WI38 (cell line): Measurements from ENCODE around the gene STRIT1.
"Not testable (repeated sequence)": the region's sequence is repeated elsewhere in the genome, so short reads cannot be mapped to it uniquely, and the experiment has no call there.

ENCODE experiments used
- H3K4me3 ChIP-seq: 2 replicates; pipeline ENCODE4 v1.5.1; 2011; ENCODE audit warnings: low read depth, mild to moderate bottlenecking, control low read depth, low read length
- TF ChIP-seq, protein P1 (sequence below): IDR thresholded peaks from 2 replicates; pipeline ENCODE4 v1.5.1; 2012; ENCODE audit warnings: low read depth, mild to moderate bottlenecking, control low read depth, low read length

STRIT1 gene

DNA sequence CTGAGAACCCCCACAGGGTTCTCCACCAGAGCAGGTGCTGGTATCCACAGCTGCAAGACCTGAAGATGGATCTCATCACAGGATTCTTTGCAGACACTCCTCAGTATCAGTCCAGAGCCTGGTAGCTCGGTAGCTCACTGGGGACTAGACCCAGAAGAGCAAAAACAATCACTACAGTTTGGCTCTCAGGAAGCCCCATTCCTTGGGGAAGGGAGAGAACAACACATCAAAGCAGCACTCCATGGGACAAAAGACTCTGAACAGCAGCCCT is 22.2 kb downstream of the STRIT1 start:
- TF ChIP-seq, protein P1, sequence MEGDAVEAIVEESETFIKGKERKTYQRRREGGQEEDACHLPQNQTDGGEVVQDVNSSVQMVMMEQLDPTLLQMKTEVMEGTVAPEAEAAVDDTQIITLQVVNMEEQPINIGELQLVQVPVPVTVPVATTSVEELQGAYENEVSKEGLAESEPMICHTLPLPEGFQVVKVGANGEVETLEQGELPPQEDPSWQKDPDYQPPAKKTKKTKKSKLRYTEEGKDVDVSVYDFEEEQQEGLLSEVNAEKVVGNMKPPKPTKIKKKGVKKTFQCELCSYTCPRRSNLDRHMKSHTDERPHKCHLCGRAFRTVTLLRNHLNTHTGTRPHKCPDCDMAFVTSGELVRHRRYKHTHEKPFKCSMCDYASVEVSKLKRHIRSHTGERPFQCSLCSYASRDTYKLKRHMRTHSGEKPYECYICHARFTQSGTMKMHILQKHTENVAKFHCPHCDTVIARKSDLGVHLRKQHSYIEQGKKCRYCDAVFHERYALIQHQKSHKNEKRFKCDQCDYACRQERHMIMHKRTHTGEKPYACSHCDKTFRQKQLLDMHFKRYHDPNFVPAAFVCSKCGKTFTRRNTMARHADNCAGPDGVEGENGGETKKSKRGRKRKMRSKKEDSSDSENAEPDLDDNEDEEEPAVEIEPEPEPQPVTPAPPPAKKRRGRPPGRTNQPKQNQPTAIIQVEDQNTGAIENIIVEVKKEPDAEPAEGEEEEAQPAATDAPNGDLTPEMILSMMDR, result no peak
- no peak overlapping the region for H3K4me3 ChIP-seq

DNA sequence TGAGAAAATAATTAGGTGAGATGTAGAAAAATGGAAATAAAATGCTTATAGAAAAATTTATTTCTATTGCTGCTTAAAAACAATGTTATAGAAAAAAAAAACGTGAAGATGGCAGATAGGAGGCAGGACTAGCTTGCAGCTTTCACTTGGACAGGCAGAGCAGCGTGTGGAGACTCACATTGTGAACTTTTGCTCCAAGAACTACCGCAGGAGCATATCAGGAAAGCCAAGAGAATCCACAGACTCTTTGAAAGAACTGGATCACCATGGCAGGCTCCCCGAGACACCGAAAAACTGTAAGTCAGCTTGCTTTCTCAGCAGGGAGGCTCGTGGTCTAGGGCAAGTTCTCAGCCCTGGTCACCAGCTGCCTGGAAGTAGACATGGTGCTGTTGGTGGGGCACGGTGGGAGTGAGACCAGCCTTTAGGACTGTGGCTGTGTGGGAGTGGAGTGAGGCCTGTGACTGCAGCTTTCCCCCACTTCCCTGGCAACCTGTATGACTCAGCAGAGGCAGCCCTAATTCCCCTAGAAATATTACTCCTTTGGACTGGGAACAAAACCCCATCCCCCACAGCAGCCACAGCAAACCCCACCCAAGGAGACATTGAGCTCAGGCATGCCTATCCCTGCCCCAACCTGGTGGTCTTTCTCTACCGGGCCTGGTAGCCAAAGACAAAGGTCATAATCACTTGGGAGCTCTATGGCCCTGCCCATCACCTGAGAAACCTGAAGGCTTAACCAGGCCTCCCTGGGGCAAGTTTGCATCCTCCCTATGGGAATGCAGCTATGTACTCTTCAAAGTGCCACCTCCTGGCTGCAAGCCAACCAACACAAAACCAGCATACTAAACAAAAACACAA is 22.8 kb downstream of the STRIT1 start:
- TF ChIP-seq, protein P1, result no peak
- H3K4me3 ChIP-seq, result no peak overlapping the region

DNA sequence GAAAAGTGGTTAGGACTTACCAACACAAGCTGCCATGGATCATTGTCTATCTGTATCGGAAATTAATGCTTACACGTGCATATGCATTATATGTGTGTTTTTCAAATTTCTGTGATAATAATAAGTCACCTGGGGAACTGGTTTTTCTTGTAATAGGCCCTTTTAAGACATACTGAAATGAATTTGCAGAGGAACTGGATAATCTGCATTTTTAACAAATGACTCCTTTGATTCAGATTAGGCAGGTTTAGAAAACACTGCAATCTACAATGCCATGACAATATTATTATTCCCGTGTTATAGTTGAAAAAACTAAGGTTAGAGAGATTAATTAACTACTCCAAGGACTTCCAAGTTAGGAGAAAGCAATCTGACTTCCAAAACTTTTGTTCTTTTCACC is 23.4 kb downstream of the STRIT1 start:
- TF ChIP-seq, protein P1, result no peak
- H3K4me3 ChIP-seq, result no peak overlapping the region

DNA sequence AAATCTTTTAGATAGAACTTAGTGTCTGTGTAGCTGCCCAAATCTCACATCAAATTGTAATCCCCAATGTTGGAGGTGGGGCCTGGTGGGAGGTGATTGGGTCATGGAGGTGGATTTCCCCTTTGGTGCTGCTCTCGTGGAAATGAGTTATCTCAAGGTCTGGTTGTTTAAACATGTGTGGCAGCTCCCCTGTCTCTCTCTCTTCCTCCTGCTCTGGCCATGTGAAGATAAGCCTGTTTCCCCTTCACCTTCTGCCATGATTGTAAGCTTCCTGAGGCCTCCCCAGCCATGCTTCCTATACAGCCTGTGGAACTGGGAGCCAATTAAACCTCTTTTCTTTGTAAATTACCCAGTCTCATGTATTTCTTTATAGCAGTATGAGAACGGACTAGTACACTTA is 30.6 kb downstream of the STRIT1 start:
- H3K4me3 ChIP-seq, result not testable (repeated sequence)

DNA sequence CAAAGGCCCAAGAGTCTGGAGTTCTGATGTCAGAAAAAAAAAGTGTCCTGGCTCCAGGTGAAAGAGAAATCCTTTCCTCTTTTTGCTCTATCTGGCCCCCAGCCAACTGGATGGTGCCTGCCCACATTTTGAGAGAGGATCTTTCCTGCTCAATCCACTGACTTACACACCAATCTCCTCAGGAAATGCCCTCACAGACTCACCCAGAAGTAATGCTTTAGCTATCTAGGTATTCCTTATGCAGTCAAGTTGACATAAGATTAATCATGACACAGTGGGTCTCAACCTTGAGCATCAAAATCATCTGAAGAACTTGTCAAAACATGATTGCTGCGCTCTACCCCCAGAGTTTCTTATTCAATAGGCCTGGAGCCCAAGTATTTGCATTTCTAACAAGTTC is 31.2 kb downstream of the STRIT1 start:
- TF ChIP-seq, protein P1, result no peak
- H3K4me3 ChIP-seq, result no peak overlapping the region

DNA sequence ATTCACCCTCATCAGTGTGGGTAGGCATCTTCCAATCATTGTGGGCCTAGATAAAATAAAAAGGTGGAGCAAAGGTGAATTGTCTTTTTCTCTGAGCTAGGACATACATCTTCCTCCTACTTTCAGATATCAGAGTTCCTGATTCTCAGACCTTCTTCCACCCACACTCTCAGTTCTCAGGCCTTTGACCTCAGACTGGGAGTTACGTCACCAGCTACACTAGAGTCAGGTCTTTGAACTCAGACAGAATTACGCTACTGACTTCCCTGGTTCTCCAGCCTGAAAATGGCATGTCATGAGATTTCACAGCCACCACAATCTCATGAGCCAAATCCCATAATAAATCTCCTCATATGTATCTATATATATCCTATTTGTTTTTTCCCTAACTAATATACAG is 39.0 kb downstream of the STRIT1 start:
- H3K4me3 ChIP-seq, result no peak overlapping the region
- TF ChIP-seq, protein P1, result no peak

DNA sequence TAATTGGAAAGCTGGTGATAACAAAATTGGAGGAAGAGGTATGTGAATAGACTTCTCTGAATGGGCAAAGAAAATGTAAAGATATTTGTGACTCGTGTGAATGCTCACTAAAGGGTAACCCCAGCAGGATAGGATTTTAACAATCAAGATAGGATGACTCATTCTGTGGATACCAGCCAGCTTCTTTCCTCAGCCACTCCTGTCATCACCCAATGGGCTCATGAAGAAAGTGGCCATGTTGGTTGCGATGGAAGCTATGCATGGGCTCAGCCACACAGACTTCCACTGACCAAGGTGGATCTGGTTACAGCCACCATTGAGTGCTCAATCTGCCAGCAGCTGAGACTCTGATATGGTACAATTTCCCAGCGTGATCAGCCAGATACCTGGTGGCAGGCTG is 40.9 kb downstream of the STRIT1 start:
- TF ChIP-seq, protein P1, result no peak
- no peak overlapping the region for H3K4me3 ChIP-seq

DNA sequence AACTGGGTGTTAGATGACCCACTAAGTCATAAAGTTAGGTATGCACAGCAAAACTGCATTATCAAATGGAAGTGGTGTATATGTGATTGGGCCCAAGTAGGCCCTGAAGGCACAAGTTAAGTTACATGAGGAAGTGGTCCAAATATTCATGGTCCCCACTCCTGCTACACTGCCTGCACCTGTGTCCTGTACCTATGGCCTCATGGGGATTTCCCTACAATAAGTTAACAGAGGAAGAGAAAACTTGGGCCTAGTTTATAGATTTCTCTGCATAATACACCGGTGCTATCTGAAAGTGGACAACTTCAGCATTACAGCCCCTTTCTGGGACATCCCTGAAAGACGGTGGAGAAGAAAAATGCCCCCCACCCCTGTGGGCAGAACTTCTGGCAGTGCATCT is 41.5 kb downstream of the STRIT1 start:
- H3K4me3 ChIP-seq, result no peak overlapping the region
- TF ChIP-seq, protein P1, result no peak
